GM21526 (cell line): ENCODE results near the gene PPP1R27.

Experiments
- ATAC-seq: cut with Tn5 transposase; IDR thresholded peaks from one replicate; pipeline ENCODE4 v1.9.1; 2021; ENCODE audit warnings: moderate library complexity; ENCODE audit not compliant: unreplicated experiment, low FRiP score

PPP1R27 gene

DNA sequence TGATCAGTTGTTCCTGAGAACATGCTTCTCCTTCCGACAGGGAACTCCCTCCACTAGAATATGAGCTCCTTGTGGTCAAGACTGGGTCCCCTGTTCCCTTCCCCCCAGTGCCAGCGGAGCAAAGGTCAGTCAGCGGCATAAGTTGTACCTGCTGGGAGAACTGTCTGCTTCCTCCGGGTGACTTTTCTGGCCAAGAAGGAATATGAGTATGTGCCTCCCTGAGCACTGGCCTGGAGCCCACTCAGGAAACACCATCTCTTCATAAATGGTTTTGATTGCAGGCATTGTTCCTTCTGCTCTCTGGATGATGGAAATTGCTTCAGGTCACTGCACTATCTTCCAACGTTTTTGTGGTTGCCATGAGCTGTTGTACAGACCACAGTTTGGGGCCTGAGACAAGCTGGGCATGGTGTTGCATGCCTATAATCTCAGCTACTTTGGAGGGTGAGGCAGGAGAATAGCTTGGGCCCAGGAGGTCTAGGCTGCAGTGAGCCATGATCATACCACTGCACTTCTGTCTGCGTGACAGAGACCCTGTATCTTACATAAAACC is 28.3 kb upstream of the PPP1R27 start:
- ATAC-seq, result no peak

DNA sequence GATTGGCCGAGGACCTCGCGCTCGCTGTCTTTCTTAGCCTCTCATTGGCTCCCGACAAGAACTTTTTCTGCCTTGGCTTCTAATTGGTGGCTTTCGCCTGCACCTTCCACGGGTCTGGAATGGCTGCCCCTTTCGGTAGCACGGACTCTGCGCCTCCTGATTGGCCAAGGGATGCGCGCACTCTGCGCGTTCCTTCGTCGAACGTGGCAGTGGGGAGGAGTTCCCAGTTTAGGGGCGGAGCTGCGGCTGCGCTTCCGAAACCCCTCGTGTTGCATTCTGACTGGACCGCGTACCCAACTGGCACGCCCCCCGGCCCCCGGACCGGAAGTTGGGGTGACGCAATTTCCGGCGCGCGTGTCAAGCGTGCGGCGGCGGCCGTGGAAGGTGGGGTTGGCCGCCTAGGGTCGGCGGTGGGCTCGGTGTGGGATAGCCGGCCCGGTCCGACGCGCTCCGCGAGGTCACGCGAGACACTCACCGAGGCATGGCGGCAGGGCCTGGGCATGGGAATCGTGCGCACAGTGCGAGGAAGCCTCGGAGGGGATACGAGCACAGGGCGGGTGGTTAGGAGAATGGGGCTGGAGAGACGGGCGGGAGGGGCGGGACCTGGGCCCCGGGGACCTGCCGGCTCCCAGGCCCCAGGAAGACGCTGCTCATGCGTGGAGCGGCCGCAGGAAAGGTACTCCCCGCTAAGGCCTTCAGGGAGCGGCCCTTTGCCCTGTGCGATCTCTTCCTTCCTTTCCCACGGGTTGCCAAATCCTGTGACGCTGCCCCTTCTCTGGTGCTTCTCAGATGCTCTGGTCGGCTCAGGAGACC is 26.1 kb upstream of the PPP1R27 start:
- peak; percentile 68 for ATAC-seq

DNA sequence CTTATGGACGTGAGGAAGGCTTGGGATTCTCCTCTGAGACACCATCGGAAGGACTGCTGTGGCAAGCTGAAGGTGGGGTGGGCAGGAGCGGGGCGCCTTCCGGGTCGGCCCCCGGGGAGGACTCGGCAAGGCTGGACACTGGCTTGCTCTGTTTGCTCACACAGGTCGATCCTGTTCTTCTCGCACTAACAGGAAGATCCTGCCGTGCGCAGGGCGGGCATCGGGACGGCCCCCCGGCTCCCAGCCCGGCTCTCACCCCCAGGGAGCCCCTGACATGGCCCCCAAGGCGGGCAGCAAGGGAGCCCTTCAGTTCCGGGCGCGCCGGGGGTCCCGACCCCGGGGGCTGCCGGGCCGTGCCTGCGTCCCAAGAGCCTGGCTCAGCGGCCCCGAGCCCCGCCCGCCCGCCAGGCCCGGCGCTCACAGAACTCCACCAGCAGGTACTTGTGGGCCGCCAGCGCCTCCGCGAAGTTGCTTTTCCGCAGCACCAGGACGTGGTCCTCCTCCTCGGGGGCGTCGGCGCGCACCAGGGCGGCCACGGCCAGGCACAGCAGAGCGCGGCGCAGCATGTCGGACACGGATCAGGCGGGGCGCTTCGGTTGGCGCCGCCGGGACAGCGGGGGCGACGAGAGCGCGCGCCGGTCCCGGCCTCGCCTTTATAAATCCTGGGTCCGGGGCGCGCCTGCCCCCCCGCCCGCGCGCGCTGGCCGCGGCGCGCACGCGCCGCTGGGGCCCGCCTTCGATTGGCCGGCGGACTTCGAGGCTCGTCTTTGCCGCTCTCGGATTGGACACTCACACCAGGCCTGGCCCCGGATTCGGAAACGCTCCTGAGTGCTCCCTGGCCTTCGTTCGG is 25.3 kb upstream of the PPP1R27 start, which contains the start of gene P4HB:
Gene P4HB, minus strand, starts transcription at position 630 of the 850 bp plus-strand sequence. Its CDS starts 64 bp downstream, at position 566.
- no peak for ATAC-seq

DNA sequence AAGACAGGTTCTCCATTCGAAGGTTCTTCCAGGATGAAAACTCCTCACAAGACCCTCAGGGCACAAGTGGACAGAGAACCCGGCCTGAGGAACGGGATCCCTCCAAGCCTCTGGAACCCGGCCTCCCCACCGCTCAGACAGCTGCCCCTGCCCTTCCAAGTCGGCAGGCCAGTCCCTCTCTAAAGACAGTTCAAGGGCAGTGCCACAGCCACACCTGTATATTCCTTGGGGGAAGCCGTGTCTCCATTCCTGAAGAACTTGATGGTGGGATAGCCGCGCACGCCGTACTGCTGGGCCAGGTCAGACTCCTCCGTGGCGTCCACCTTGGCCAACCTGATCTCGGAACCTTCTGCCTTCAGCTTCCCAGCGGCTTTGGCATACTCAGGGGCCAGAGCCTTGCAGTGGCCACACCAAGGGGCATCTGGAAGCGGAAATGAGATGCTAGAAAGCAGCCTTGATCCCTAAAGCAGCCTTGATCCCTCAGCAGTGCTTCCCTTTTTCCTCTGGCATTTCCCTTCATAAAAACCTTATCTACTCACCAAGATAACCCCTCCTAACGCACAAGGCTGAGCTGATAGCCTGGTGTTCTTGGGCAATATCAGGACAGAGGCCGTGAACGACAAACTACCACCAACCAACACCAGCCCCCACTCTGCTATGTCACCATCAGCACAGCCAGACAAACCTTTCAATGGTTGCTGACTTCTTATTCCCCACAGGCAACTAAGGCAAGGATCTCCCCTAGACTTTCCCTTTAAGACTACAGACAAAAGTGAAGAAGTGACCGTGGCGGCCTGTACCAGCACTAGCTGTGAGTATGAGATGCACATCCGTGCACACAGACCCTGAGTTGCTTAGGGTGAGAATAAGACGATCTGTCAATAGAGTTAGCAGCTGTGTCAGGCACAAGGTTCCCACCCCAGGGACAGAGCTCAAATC is 24.4 kb upstream of the PPP1R27 start:
- ATAC-seq, result no peak

DNA sequence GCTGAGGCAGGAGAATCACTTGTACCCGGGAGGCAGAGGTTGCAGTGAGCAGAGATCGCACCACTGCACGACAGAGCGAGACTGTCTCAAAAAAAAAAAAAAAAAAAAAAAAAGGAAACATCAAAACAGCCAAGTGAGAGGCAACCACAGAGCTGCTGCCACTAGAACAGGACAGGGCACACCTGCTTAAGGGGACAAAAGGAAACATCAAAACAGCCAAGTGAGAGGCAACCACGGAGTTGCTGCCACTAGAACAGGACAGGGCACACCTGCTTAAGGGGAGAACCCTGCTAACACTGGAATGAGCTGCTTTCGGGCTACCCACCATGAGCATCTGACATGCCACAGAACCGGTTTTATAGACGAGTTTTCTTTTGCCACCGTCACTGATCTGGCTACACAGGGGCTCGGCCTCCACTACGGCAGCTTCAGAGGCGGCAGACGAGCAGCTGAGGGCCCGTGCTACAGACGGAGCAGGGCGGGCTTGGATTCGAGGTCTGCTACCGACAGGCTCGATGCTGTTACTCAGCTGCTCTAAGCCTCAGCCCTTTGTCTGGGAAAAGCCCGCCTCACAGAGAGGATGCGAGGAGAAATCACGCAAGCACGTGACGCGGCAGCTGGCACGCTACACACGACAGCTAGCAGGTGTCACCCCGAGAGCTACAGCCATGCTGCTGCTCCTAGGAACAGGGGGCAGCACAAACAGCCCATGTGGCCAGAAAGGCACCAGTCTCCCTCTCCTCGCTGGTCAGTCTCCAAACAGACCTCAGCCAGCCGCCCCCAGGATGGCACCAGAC is 23.5 kb upstream of the PPP1R27 start:
- ATAC-seq, result no peak

DNA sequence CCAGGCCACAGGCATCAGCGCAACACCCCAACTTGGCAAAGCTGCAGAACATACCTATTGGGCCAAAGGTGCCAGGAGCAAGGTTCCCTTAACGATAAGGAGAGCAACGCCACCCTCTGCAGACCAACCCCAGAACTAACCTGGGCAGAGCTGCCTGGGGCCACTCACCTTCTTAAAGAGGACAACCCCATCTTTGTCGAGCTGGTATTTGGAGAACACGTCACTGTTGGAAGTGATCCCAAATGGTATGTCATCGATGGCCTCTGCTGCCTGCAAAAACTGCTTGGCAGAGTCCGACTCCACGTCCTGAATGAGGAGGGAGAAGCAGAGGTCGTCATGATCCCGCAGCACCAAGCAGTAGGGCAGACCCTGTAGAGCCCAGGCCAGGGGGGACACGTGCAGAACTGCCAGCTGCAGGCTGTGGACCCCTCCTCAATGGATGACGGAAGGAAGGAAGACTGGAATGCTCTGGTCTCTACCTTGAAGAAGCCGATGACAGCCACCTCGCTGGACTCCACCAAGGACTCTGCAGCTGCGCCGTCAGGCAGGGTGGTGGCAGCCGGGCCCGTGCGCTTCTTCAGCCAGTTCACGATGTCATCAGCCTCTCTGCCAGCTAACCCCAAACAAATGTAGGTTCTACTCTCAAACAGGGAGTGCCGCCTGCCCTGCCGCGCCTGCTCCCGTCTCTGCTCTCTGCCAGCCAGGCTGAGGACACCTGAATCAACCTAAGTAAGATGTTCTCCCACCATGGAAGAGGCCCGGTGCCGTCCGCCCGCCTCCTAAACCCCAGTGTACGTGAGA is 20.3 kb upstream of the PPP1R27 start:
- no peak for ATAC-seq

GRCh38 chr17:81852237-81852636 is 17.4 kb upstream of the PPP1R27 start:
- ATAC-seq, result no peak

DNA sequence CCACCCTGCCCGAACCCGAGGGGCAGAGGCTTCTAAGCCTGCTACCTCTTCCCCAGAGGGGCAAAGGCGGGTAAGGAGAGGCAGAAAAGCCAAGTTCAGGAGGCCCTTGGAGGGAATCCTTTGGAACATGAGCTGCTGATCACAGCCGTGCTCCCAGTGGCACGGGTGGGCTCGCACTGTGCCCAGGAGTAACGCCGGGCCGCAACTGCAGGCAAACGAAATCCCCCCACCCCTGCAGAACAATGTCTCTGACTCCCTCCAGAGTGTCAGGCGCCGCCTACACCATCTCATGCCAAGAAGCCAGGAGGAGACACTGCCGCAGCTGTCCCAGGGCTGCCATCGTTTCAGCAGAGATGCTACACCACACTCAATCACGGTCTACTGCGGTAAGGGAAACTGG is 16.6 kb upstream of the PPP1R27 start:
- no peak for ATAC-seq

DNA sequence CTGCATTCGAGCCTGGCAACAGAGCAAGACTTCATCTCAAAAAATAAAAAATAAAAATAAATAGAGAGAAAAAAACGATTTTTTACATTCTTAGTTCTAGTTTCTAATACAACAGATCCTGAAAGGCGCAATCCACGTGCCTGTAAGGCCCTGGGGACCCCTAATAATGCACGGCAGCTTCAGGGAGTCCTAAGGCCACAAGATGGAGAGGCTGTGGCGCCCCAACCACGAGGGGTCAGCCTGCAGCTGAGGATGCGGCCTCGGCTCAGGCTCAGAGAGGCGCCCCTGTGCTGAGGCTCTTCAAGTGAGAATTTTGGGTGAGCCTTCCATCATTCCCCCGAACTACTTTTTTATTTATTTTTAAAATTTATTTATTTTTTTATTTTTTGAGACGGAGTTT is 14.6 kb upstream of the PPP1R27 start:
- no peak for ATAC-seq

DNA sequence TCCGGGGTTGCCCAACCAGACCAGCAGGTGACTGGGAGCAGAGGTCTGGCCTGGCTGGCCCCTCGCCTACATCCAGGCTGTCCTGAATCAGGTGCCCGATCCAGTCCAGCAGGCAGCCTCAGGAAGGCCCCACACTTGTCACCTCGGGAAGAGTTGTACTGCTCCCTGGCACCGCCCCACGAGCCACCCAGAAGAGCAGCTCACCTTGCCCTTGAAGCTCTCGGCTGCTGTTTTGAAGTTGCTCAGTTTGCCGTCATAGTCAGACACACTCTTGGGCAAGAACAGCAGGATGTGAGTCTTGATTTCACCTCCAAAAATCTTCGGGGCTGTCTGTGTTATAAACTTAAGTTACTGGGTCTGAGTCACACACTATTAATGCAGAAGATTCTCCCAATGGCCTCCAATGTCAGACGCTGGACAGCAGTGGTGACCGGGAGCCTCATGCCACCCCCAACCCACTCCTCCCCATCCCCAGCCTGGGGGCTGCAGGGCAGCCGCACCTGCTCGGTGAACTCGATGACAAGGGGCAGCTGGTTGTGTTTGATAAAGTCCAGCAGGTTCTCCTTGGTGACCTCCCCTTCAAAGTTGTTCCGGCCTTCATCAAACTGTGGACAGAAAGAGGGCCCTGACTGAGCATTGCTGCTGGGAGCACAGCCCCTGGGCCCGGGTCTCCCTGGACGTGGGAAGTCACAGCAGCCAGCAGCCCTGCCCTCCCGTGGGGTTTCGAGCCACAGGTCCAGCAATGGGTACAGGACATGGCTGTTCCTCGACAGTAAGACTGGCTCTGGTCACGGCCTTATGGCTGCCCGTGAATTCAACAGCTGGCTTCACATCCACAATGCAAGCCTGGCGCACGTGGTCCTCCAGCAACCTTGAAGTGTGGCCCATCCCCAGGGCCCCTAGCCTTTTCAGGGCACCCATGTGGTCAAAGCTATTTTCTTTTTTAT is 12.2 kb upstream of the PPP1R27 start:
- ATAC-seq, result no peak

DNA sequence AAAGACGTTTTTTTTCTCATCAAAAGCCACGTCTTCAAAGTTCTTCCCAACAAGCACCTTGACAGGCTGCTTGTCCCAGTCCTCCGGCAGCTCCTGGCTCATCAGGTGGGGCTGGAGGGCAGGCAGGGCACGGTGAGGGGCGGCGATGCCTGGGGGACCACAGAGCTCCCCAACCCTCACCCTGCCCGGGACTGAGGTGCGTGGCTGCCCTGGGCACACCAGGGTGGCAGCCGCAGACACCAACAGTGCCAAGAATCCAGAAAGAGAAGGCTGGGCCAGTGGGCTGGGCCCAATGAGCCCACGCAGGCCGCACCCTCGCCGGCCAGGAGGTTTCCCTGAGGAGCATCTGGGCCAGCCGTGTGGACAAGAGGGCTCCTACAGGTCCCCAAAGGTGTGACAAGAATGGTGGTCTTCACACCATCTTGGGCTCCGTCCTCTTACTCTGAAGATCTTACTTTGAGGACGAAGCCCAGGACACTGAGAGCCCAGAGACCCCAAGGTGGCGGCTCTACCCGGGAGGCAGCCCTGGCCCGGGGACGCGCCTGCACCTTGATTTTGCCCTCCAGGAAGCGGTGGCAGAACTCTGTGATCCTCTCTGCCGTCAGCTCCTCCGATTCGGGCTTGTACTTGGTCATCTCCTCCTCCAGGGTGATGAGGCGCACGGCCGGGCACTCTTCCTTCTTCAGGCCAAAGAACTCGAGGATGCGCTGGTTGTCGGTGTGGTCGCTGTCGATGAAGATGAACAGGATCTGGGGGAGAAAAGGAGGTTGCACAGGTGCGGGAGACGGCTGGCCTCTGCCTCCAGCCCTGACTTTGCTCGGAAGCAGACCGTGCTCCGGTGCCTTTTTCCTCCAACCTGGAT is 11.3 kb upstream of the PPP1R27 start:
- ATAC-seq, result no peak

DNA sequence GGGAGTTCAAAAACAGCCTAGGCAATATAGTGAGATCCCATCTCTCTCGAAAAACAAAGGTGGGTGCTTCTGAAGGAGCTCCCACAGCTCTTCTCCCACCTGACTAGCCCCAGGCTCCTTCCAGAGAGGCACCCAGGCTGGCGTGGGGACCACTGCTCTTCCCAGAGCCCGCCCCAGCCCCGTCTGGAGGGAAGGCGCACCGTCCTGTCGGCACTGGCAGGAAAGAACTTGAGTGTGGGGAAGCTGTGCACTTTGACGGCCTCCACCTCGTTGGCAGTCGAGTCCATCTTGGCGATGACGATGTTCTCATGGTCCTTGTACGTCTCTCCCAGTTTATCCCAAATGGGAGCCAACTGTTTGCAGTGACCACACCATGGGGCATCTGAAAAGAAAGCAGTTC is 10.5 kb upstream of the PPP1R27 start:
- ATAC-seq, result no peak

GRCh38 chr17:81844887-81845286 is 10.0 kb upstream of the PPP1R27 start:
- no peak for ATAC-seq

DNA sequence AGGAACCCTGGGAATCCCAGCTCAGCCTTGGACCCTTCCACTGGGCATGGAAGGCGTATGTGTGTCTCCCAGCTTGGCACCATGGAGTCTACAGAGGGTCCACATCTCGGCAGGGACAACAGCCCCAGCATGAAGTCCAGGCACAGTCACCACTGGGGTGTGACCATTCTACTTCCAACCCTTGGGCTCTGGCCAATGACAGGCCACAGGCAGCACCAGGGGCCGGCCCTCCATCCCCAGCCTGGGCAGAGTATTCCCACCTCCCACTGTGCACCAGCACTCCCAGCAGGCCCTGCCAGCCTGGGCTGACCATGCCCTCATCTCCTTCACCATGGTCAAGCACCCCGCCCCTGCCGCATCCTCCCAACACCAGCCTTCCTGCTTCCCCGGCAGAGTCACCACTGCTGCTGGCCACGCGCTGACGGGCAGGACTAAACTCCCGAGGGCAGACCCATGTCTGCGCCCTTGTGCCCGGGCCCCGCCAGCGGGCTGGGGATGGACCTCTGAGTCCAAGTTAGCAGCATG is 9.5 kb upstream of the PPP1R27 start:
- no peak for ATAC-seq

- ATAC-seq, result no peak
These were observed 9.0 kb upstream of the PPP1R27 start for GRCh38 chr17:81843713-81844326.
